HTERT RPE-1 (cell line): ENCODE data around the gene HBG1.

ENCODE experiments used
- in situ Hi-C: fragments of 300-500 bp; cut with MboI; formaldehyde crosslinking; loops from 4 replicates; pipeline ENCODE4 v1.14.3; 2020; ENCODE audit warnings: low sequenced_read_pairs

The HBG1 gene

GRCh38 chr11:5247472-5248192 lies 2.0 kb downstream of the HBG1 start:
- in situ Hi-C loops = no loop called here

- in situ Hi-C loops = no loop called here
These were observed 2.7 kb downstream of the HBG1 start for GRCh38 chr11:5246772-5247471.

- in situ Hi-C loops = no loop called here
These were observed 4.5 kb downstream of the HBG1 start for GRCh38 chr11:5245155-5245554.

- in situ Hi-C loops = no loop called here
These were observed 5.9 kb downstream of the HBG1 start for GRCh38 chr11:5243816-5244180.

GRCh38 chr11:5242933-5243815 lies 6.5 kb downstream of the HBG1 start:
- in situ Hi-C loops = no loop called here

GRCh38 chr11:5242208-5242607 lies 7.4 kb downstream of the HBG1 start:
- in situ Hi-C loops = no loop called here

GRCh38 chr11:5241458-5241857 lies 8.2 kb downstream of the HBG1 start:
- in situ Hi-C loops = no loop called here

GRCh38 chr11:5240458-5240857 lies 9.2 kb downstream of the HBG1 start:
- in situ Hi-C loops = no loop called here

GRCh38 chr11:5240056-5240455 lies 9.6 kb downstream of the HBG1 start:
- in situ Hi-C loops = no loop called here

- in situ Hi-C loops = no loop called here
These were observed 10.6 kb downstream of the HBG1 start for GRCh38 chr11:5239046-5239445.

- in situ Hi-C loops = no loop called here
These were observed 11.2 kb downstream of the HBG1 start for GRCh38 chr11:5238486-5238885.

GRCh38 chr11:5237420-5237819 lies 12.2 kb downstream of the HBG1 start:
- in situ Hi-C loops = no loop called here

GRCh38 chr11:5235364-5236095 lies 14.1 kb downstream of the HBG1 start:
- in situ Hi-C loops = no loop called here

- in situ Hi-C loops = no loop called here
These were observed 15.2 kb downstream of the HBG1 start, which contains the start of gene HBD for GRCh38 chr11:5234381-5234834. Gene HBD, minus strand, starts transcription at chr11:5234483. Its CDS starts 50 bp downstream, at chr11:5234433.

GRCh38 chr11:5233307-5233706 lies 16.4 kb downstream of the HBG1 start:
- in situ Hi-C loops = no loop called here

- in situ Hi-C loops = no loop called here
These were observed 16.8 kb downstream of the HBG1 start for GRCh38 chr11:5232821-5233220.

GRCh38 chr11:5232176-5232575 lies 17.5 kb downstream of the HBG1 start:
- in situ Hi-C loops = no loop called here

GRCh38 chr11:5231111-5231510 lies 18.5 kb downstream of the HBG1 start:
- in situ Hi-C loops = no loop called here

- in situ Hi-C loops = no loop called here
These were observed 19.4 kb downstream of the HBG1 start for GRCh38 chr11:5230266-5230665.

- in situ Hi-C loops = no loop called here
These were observed 19.9 kb downstream of the HBG1 start for GRCh38 chr11:5229796-5230195.

- in situ Hi-C loops = no loop called here
These were observed 20.3 kb downstream of the HBG1 start for GRCh38 chr11:5229356-5229755.
